Cardiac muscle cell (in vitro differentiated cells and primary cell): ENCODE measurements around the gene GJB2. TPM values are rescaled to one million over a fixed set of nuclear protein-coding genes. Genes with fewer than 3 reads are reported as not detected.

Source experiments
- DNase-seq, 2 donors: peaks; one replicate each; pipeline versions ENCODE4 v3.0.0 to v3.0.0-alpha.2; 2010 to 2017; ENCODE audit warnings: low read depth in 1 of 2, low spot score in 1 of 2
- H3K27ac ChIP-seq: fragments of 200-600 bp; sonication (generic); 2 replicates; pipeline ENCODE4 v1.5.1; 2016
- H3K27me3 ChIP-seq: fragments of 200-600 bp; sonication (generic); 2 replicates; pipeline ENCODE4 v1.6.0; 2016; ENCODE audit warnings: control low read depth
- H3K36me3 ChIP-seq: fragments of 200-600 bp; sonication (generic); 2 replicates; pipeline ENCODE4 v1.5.1; 2016; ENCODE audit warnings: control low read depth
- H3K4me1 ChIP-seq: fragments of 200-600 bp; sonication (generic); 2 replicates; pipeline ENCODE4 v1.8.1; 2017; ENCODE audit warnings: low read depth, mild to moderate bottlenecking, mixed run types
- H3K4me3 ChIP-seq: fragments of 200-600 bp; sonication (generic); 2 replicates; pipeline ENCODE4 v1.5.1; 2016; ENCODE audit warnings: mild to moderate bottlenecking
- H3K9me3 ChIP-seq: fragments of 200-600 bp; sonication (generic); 2 replicates; pipeline ENCODE4 v1.5.1; 2017; ENCODE audit warnings: low read depth, mild to moderate bottlenecking, control low read depth
- polyA plus RNA-seq: library from polyadenylated mRNA; unstranded; fragments of >200 nt; fragmentation: Nextera tagmentation; extraction: Ambion mirVana; gene quantifications from 2 replicates; pipeline ENCODE4 v1.2.1, GENCODE V29; 2016
- total RNA-seq: library from RNA; depleted of rRNA; stranded (reverse); fragments of >200 nt; gene quantifications from 2 replicates; pipeline ENCODE4 v1.2.3, GENCODE V29; 2016
- TF ChIP-seq, protein P1 (sequence below): IDR thresholded peaks from 2 replicates; pipeline ENCODE4 v1.5.1; 2012; ENCODE audit warnings: low read depth, mild to moderate bottlenecking, low read length

GJB2 gene
- total and polyA plus RNA-seq, 2 experiments from 2014 or later: 2.9 to 6.6 TPM

DNA sequence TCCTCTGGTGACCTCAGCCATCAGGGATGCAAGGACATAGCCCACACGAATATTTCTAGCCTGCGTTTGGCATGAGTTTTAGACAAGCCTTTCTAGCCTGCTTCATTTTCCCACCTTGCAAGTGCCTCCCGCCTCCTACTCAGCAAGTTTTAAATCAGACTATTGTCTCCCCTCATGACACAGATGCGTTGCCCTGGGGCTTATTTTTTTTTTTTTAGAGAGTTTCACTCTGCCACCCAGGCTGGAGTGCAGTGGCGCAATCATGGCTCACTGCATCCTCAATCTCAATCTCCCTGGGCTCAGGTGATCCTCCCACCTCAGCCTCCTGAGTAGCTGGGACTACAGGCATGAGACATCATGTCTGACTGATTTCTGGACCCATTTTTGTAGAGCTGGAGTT, 14.6 kb downstream of the GJB2 start:
- Histone ChIP-seq H3K27ac (no peak overlapping the region), H3K36me3 (no peaks in the 10 kb centered on the region), H3K4me3 (no peak overlapping the region)

DNA sequence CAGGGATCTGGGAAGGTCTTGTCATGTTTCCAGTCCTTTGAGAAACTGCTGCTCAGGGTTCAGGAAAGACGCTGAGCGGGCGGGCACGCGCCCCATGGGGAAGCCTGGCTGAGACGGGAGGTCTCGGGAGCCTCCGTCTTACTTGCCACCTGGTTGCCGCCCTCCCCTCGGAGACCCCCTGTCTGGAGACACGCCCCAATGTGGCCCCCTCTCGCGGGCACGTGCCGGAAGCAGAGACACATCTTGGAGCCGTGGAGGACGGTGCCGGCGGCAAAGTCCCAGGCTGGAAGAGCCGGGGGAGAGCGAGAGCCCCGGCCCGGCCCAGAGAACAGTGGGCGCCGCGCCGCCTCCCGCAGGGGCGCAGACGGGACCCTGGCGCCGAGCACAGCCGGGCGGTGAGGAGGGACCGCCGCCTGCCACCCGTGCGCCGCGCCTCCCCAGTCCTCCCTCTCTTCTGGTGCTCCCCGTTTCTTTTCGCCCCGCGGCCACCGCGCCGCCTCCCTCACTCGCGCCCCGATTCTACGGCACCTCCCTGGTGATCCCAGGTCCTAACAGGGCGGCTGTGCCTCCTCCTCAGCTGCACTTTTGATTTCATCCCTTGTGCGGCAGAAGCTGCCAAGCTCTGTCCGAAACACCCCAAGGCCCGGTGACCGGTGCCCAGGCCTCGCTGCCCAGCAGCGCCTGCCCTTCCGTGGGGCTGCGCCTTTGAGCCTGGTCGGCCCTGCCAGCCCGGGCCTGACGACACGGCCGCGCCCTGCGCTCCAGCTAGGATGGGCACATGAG, 15.5 kb downstream of the GJB2 start:
- no peak overlapping the region for H3K4me3 ChIP-seq

More for the DNA sequence above, 14.6 kb downstream of the GJB2 start:
- Histone ChIP-seq H3K4me1 (peaks cover 11% of the 10 kb centered on the region), H3K27me3 (no peaks in the 10 kb centered on the region), H3K9me3 (no peaks in the 10 kb centered on the region)
- TF ChIP-seq, protein P1, sequence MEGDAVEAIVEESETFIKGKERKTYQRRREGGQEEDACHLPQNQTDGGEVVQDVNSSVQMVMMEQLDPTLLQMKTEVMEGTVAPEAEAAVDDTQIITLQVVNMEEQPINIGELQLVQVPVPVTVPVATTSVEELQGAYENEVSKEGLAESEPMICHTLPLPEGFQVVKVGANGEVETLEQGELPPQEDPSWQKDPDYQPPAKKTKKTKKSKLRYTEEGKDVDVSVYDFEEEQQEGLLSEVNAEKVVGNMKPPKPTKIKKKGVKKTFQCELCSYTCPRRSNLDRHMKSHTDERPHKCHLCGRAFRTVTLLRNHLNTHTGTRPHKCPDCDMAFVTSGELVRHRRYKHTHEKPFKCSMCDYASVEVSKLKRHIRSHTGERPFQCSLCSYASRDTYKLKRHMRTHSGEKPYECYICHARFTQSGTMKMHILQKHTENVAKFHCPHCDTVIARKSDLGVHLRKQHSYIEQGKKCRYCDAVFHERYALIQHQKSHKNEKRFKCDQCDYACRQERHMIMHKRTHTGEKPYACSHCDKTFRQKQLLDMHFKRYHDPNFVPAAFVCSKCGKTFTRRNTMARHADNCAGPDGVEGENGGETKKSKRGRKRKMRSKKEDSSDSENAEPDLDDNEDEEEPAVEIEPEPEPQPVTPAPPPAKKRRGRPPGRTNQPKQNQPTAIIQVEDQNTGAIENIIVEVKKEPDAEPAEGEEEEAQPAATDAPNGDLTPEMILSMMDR: no peak
- DNase-seq: no peak

DNA sequence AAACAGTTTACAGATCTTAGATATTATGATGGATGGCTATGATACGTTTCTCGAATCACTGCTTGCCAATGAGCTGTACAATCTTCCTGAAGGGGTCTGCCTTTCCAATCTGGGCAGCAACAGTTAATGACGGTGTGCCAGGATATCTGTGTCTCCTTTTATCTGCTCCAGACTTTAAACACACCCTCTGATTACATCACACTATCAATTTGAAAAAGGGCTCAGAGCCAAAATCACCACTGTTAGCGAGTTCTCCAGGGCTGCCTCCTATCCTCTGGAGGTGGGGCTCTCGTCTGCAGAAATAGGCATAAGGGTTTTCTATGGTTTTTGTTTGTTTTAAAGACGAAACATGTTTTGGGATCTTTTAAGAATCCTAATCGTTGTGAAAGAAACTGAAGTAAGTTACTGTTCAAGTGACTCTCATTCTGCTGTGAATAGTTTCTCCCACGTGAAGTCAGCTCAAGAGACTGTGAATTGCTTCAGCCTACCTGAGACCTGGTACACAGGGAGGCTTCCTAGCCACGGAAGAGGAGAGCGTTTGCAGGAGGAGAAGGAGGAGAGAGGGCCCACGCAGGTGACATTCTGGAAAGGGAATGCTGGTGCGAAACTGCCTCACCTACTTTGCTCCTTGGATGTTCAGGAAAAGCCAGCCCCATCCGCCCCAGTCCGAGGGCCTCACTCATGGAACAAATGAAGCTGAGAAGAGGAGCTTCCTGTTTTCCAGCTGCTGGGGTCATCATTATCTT, 16.7 kb downstream of the GJB2 start:
- TF ChIP-seq, protein P1: no peak
- Histone ChIP-seq H3K27me3 (peaks cover 8% of the 10 kb centered on the region), H3K4me3 (no peak overlapping the region), H3K4me1 (peaks cover 11% of the 10 kb centered on the region), H3K36me3 (no peaks in the 10 kb centered on the region), H3K9me3 (no peaks in the 10 kb centered on the region), H3K27ac (no peak overlapping the region)
- DNase-seq: no peak

More for the DNA sequence above, 15.5 kb downstream of the GJB2 start:
- H3K36me3 ChIP-seq: no peaks in the 10 kb centered on the region
- TF ChIP-seq, protein P1: no peak
- no peak for DNase-seq
- H3K27me3 ChIP-seq: peaks cover 1% of the 10 kb centered on the region
- H3K9me3 ChIP-seq: no peaks in the 10 kb centered on the region
- H3K4me1 ChIP-seq: peaks cover 11% of the 10 kb centered on the region
- H3K27ac ChIP-seq: no peak overlapping the region

DNA sequence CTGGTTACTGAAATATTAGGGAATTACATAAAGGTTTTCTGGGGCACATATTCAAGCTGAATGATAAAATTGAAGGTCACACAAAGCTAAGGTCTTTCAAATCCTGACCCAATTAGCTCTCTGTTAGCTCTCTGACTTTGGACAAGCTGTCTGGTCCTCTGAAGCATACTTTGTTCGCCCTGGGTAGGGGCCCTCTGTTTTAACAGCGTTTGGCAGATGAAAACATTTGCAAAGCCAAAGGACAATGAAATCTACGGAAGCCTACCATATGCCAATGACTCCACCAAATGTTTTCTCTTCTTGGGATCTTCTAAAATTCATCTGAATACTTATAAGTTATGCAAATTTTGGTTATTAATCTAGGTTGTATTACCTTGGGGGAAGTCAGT, 17.3 kb downstream of the GJB2 start:
- peaks cover 11% of the 10 kb centered on the region for H3K4me1 ChIP-seq
- peaks cover 10% of the 10 kb centered on the region for H3K27me3 ChIP-seq
- no peak overlapping the region for H3K4me3 ChIP-seq
- no peaks in the 10 kb centered on the region for H3K36me3 ChIP-seq
- no peak overlapping the region for H3K27ac ChIP-seq
- DNase-seq: no peak
- TF ChIP-seq, protein P1: no peak
- no peaks in the 10 kb centered on the region for H3K9me3 ChIP-seq

GRCh38 chr13:20174656-20175405, 17.9 kb downstream of the GJB2 start:
- Histone ChIP-seq H3K4me1 (peaks cover 11% of the 10 kb centered on the region), H3K9me3 (no peaks in the 10 kb centered on the region), H3K27me3 (peaks cover 12% of the 10 kb centered on the region), H3K27ac (no peak overlapping the region), H3K4me3 (no peak overlapping the region), H3K36me3 (no peaks in the 10 kb centered on the region)
- TF ChIP-seq, protein P1: no peak
- DNase-seq: peak in 1 of 2 donors; percentile 94
